ENCODE measurements around the gene AP2S1.
"Not testable (repeated sequence)": the region's sequence is repeated elsewhere in the genome, so short reads cannot be mapped to it uniquely, and the experiment has no call there.

The AP2S1 gene

DNA sequence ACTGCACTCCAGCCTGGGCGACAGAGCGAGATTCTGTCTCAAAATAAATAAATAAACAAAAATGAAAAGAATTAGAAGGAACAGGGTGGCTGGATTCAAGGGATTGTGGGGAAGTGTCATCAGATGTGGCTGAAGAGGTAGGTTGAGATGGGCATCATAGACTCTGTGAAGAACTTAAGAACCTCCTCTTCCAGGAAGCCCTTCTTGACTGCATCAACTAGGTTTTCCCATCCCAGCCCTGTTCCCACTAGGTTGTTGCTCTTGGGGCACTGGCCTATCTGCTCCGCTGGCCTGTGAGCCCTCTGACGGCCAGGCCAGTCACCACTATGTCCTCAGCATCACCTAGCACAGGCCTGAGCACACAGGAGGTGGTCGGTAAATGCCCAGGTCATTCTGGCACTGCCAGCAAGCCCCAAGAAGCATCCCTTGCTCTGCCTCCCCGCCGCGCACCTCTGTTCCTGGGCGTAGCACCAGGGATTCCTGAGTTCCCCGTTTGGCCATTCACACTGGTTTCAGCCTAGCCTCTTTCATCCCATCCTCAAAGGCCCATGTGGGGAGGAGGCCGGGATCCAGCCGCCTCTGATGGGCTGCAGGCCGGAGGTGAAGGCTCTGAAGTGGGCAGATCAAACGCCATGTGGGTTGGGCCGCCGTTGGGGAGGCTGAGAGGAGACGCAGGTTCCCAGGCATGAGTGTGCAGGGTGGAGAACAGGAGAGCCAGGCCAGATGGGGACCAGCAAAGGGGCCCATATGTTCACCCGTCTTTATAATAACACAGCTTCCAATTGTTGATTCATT, 34.6 kb downstream of the AP2S1 start:
- POLR2A ChIA-PET, result interaction anchor here (0.8 kb wide), 1 partner anchor 20 kb away, joined by 3 read pairs; no protein-coding TSS in a partner anchor
- H3K4me3 ChIP-seq (ENCODE audit: low read depth, low read length), result no peak overlapping the region
- TF ChIP-seq, protein P1, sequence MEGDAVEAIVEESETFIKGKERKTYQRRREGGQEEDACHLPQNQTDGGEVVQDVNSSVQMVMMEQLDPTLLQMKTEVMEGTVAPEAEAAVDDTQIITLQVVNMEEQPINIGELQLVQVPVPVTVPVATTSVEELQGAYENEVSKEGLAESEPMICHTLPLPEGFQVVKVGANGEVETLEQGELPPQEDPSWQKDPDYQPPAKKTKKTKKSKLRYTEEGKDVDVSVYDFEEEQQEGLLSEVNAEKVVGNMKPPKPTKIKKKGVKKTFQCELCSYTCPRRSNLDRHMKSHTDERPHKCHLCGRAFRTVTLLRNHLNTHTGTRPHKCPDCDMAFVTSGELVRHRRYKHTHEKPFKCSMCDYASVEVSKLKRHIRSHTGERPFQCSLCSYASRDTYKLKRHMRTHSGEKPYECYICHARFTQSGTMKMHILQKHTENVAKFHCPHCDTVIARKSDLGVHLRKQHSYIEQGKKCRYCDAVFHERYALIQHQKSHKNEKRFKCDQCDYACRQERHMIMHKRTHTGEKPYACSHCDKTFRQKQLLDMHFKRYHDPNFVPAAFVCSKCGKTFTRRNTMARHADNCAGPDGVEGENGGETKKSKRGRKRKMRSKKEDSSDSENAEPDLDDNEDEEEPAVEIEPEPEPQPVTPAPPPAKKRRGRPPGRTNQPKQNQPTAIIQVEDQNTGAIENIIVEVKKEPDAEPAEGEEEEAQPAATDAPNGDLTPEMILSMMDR (IDR thresholded peaks at IDR 0.05; ENCODE audit: insufficient read depth, low read length, missing control alignments), result no peak
- CTCF ChIA-PET, result interaction anchor here (0.8 to 1.3 kb wide), 2 partner anchors 11 to 24 kb away, joined by 3 to 7 read pairs; no protein-coding TSS in a partner anchor
- no peak for DNase-seq (ENCODE audit: low read depth, low spot score)

GRCh38 chr19:46813839-46814358, 36.7 kb downstream of the AP2S1 start:
- ChIA-PET CTCF (interaction anchor here (0.6 to 1.0 kb wide), 2 partner anchors 16 to 312 kb away, joined by 3 read pairs; no protein-coding TSS in a partner anchor), POLR2A (no interaction called here)
- no peak overlapping the region for H3K4me3 ChIP-seq (ENCODE audit: low read depth, low read length)
- TF ChIP-seq, protein P1 (IDR thresholded peaks at IDR 0.05; ENCODE audit: insufficient read depth, low read length, missing control alignments), result no peak
- no peak for DNase-seq (ENCODE audit: low read depth, low spot score)

- no peak overlapping the region for H3K4me3 ChIP-seq (ENCODE audit: low read depth, low read length)
- CTCF ChIA-PET, result interaction anchor here (0.6 to 1.0 kb wide), 2 partner anchors 16 to 312 kb away, joined by 3 read pairs; no protein-coding TSS in a partner anchor
- TF ChIP-seq, protein P1 (IDR thresholded peaks at IDR 0.05; ENCODE audit: insufficient read depth, low read length, missing control alignments), result no peak
- POLR2A ChIA-PET, result no interaction called here
- no peak for DNase-seq (ENCODE audit: low read depth, low spot score)
Measured at GRCh38 chr19:46812977-46813838, 37.4 kb downstream of the AP2S1 start.

DNA sequence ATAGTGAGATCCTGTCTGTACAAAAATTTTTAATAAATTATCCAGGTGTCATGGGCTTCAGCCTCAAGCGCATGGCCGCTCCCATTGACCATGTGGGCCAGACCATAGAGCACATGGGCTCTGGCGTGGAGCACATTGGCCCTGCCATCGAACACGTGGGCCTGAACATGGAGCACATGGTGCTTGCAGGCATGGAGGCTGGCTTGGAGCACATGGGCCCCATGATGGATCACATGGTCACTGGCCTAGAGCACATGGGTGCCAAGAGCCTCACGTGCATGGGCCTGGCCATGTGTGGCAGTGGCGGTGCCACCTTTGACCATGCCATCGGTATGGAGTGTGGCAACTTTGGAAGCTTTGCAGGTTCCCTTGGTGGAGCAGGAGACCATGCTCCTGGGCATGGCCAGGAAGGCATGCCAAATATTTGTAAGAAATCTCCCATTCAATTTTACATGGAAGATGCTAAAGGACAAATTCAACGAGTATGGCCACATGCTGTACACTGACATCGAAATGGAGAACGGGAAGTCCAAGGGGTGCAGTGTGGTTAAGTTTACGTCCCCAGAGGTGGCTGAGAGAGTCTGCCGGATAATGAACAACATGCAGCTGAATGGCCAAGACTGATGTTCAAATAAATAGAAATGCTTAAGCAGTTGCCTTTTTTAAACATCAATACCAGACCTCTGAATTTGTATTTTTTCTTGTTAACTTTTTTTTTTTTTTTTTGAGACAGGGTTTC, 40.9 kb downstream of the AP2S1 start:
- ChIA-PET CTCF (interaction anchor here (1.6 kb wide), 1 partner anchor 13 kb away, joined by 4 read pairs; no protein-coding TSS in a partner anchor), POLR2A (no interaction called here)
- TF ChIP-seq, protein P1 (IDR thresholded peaks at IDR 0.05; ENCODE audit: insufficient read depth, low read length, missing control alignments), result no peak
- H3K4me3 ChIP-seq (ENCODE audit: low read depth, low read length), result no peak overlapping the region
- DNase-seq (ENCODE audit: low read depth, low spot score), result no peak

- no peak overlapping the region for H3K4me3 ChIP-seq (ENCODE audit: low read depth, low read length)
- TF ChIP-seq, protein P1 (IDR thresholded peaks at IDR 0.05; ENCODE audit: insufficient read depth, low read length, missing control alignments), result no peak
- ChIA-PET CTCF (interaction anchor here (0.5 to 1.0 kb wide), 5 partner anchors 15 to 222 kb away, joined by 3 read pairs; no protein-coding TSS in a partner anchor), POLR2A (no interaction called here)
- no peak for DNase-seq (ENCODE audit: low read depth, low spot score)
Measured at GRCh38 chr19:46806656-46807055, 44.0 kb downstream of the AP2S1 start.

DNA sequence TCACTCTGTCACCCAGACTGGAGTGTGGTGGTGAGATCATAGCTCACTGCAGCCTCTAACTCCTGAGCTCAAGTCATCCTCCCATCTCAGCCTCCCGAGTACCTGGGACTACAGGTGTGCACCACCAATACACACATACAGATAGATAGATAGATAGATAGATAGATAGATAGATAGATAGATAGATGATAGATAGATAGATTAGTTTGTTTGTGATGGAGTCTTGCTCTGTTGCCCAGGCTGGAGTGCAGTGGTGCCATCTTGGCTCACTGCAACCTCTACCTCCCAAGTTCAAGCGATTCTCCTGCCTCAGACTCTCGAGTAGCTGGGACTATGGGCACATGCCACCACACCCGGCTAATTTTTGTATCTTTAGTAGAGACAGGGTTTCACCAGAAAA, 46.2 kb downstream of the AP2S1 start:
- POLR2A ChIA-PET, result interaction anchor here (0.9 kb wide), 1 partner anchor 16 kb away, joined by 3 read pairs; the partner anchor contains the start of gene SLC1A5
- DNase-seq (ENCODE audit: low read depth, low spot score); H3K4me3 ChIP-seq (ENCODE audit: low read depth, low read length): not testable (repeated sequence)
- CTCF ChIA-PET, result interaction anchor here (1.1 kb wide), 1 partner anchor 12 kb away, joined by 3 read pairs; no protein-coding TSS in a partner anchor

All from AG04449 (cell line).